HG03135 (cell line): ENCODE measurements around the gene SYTL3.
A peak's percentile ranks its signal among the peaks of the same experiment; 100 is the strongest.
"Not testable (repeated sequence)": the region's sequence is repeated elsewhere in the genome, so short reads cannot be mapped to it uniquely, and the experiment has no call there.

Source experiments
- ATAC-seq: cut with Tn5 transposase; IDR thresholded peaks from one replicate; pipeline ENCODE4 v1.9.1; 2021; ENCODE audit warnings: mild to moderate bottlenecking, moderate library complexity; ENCODE audit not compliant: unreplicated experiment

SYTL3 gene

GRCh38 chr6:158686791-158687381 lies 37.0 kb downstream of the SYTL3 start:
- peak; percentile 85 for ATAC-seq

GRCh38 chr6:158687506-158687905 lies 37.7 kb downstream of the SYTL3 start:
- no peak for ATAC-seq

GRCh38 chr6:158688860-158689259 lies 39.0 kb downstream of the SYTL3 start:
- ATAC-seq: no peak

GRCh38 chr6:158694913-158695312 lies 45.1 kb downstream of the SYTL3 start:
- ATAC-seq: no peak

- no peak for ATAC-seq
These were observed 48.0 kb downstream of the SYTL3 start for GRCh38 chr6:158697811-158698210.

GRCh38 chr6:158698931-158699330 lies 49.1 kb downstream of the SYTL3 start:
- no peak for ATAC-seq

GRCh38 chr6:158701268-158701667 lies 51.4 kb downstream of the SYTL3 start:
- ATAC-seq: not testable (repeated sequence)

GRCh38 chr6:158703111-158703836 lies 53.4 kb downstream of the SYTL3 start:
- no peak for ATAC-seq

GRCh38 chr6:158703837-158704822 lies 54.3 kb downstream of the SYTL3 start:
- ATAC-seq: peak; percentile 97

- ATAC-seq: no peak
These were observed 55.7 kb downstream of the SYTL3 start for GRCh38 chr6:158705386-158706126.

GRCh38 chr6:158706369-158706982 lies 56.6 kb downstream of the SYTL3 start:
- ATAC-seq: no peak

- ATAC-seq: no peak
These were observed 57.4 kb downstream of the SYTL3 start for GRCh38 chr6:158707120-158707820.

GRCh38 chr6:158707821-158708195 lies 58.0 kb downstream of the SYTL3 start:
- no peak for ATAC-seq

- no peak for ATAC-seq
These were observed 58.4 kb downstream of the SYTL3 start for GRCh38 chr6:158708239-158708638.

GRCh38 chr6:158709809-158710208 lies 60.0 kb downstream of the SYTL3 start:
- ATAC-seq: no peak

- ATAC-seq: no peak
These were observed 61.4 kb downstream of the SYTL3 start for GRCh38 chr6:158711264-158711663.

GRCh38 chr6:158713469-158713868 lies 63.6 kb downstream of the SYTL3 start:
- no peak for ATAC-seq

GRCh38 chr6:158714706-158715105 lies 64.9 kb downstream of the SYTL3 start:
- ATAC-seq: no peak
